CD14-positive monocyte (primary cell): ENCODE data around the gene ANO9. TPM values are rescaled to one million over a fixed set of nuclear protein-coding genes. Genes with fewer than 3 reads are reported as not detected.

Experiments used
- DNase-seq, 3 donors: peaks; one replicate each; pipeline ENCODE4 v3.0.0-alpha.2; 2011 to 2022
- H2AFZ ChIP-seq: 2 replicates; pipeline ENCODE4 v1.6.0; 2012; ENCODE audit warnings: mild to moderate bottlenecking, low read depth, low read length, inconsistent platforms; ENCODE audit not compliant: insufficient read depth, poor library complexity, severe bottlenecking
- H3K27ac ChIP-seq, 2 donors: 1 replicate in 1 of 2; 2 replicates in 1 of 2; pipeline ENCODE4 v1.5.1; 2012 to 2013; ENCODE audit warnings: low read length in 2 of 2, control low read depth in 1 of 2, inconsistent platforms in 1 of 2, low read depth in 1 of 2, mild to moderate bottlenecking in 1 of 2
- H3K27me3 ChIP-seq, 2 donors: one replicate each; pipeline versions ENCODE4 v1.6.0 to v1.6.1; 2011 to 2013; ENCODE audit warnings: low read length in 2 of 2; ENCODE audit not compliant: control insufficient read depth in 2 of 2, insufficient read depth in 2 of 2
- H3K36me3 ChIP-seq, 2 donors: replicated peaks in 1 of 2; 1 replicate in 1 of 2; 2 replicates in 1 of 2; pipeline versions ENCODE4 v1.5.1 to v1.6.1; 2012 to 2013; ENCODE audit warnings: low read length in 2 of 2, control low read depth in 1 of 2, inconsistent platforms in 1 of 2, mild to moderate bottlenecking in 1 of 2; ENCODE audit not compliant: insufficient read depth in 2 of 2, control insufficient read depth in 1 of 2
- H3K4me1 ChIP-seq, 2 donors: 1 replicate in 1 of 2; 2 replicates in 1 of 2; pipeline versions ENCODE4 v1.5.1 to v1.6.1; 2012 to 2013; ENCODE audit warnings: low read length in 2 of 2, control low read depth in 1 of 2, inconsistent platforms in 1 of 2, mild to moderate bottlenecking in 1 of 2, moderate library complexity in 1 of 2; ENCODE audit not compliant: insufficient read depth in 2 of 2, control insufficient read depth in 1 of 2
- H3K4me2 ChIP-seq: replicated peaks from 2 replicates; pipeline ENCODE3; 2012; ENCODE audit warnings: low read length, moderate library complexity, mild to moderate bottlenecking; ENCODE audit not compliant: poor library complexity, severe bottlenecking; ENCODE audit errors: extremely low read depth
- H3K4me3 ChIP-seq, 3 experiments: fragments of 200-600 bp in 1 of 3; sonication (generic) in 1 of 3; replicated peaks in 1 of 3; 1 replicate in 2 of 3; 2 replicates in 1 of 3; pipeline ENCODE4 v1.5.1; 2011 to 2013; ENCODE audit warnings: low read length in 3 of 3, mild to moderate bottlenecking in 3 of 3, control low read depth in 2 of 3, low read depth in 2 of 3, inconsistent platforms in 1 of 3, moderate library complexity in 1 of 3
- H3K79me2 ChIP-seq: 2 replicates; pipeline ENCODE4 v1.6.0; 2012; ENCODE audit warnings: mild to moderate bottlenecking, control low read depth, inconsistent platforms, low read length, moderate library complexity; ENCODE audit not compliant: insufficient read depth
- H3K9ac ChIP-seq: 2 replicates; pipeline ENCODE4 v1.6.0; 2017; ENCODE audit warnings: low read length, mild to moderate bottlenecking; ENCODE audit not compliant: insufficient read depth, poor library complexity, severe bottlenecking
- H3K9me3 ChIP-seq, 2 donors: replicated peaks in 1 of 2; 1 replicate in 1 of 2; 2 replicates in 1 of 2; pipeline versions ENCODE4 v1.5.1 to v1.6.1; 2012 to 2013; ENCODE audit warnings: low read length in 2 of 2, control low read depth in 1 of 2; ENCODE audit not compliant: control insufficient read depth in 1 of 2, insufficient read depth in 1 of 2
- H4K20me1 ChIP-seq: 2 replicates; pipeline ENCODE4 v1.6.0; 2012; ENCODE audit warnings: mild to moderate bottlenecking, low read length, control low read depth, moderate library complexity; ENCODE audit not compliant: insufficient read depth
- H3K27ac Mint-ChIP-seq, 7 donors: one replicate each; pipeline ENCODE4 v1.8.0; 2020; ENCODE audit warnings: mild to moderate bottlenecking in 7 of 7, mixed read lengths in 7 of 7, moderate library complexity in 6 of 7, inconsistent platforms in 2 of 7
- H3K27me3 Mint-ChIP-seq, 3 donors: one replicate each; pipeline ENCODE4 v1.8.0; 2021 to 2022; ENCODE audit warnings: low read depth in 3 of 3, mild to moderate bottlenecking in 3 of 3, mixed read lengths in 3 of 3, moderate library complexity in 3 of 3, inconsistent platforms in 1 of 3
- H3K36me3 Mint-ChIP-seq, 2 donors: one replicate each; pipeline ENCODE4 v1.8.0; 2020; ENCODE audit warnings: mixed read lengths in 2 of 2, inconsistent platforms in 1 of 2, mild to moderate bottlenecking in 1 of 2
- H3K4me1 Mint-ChIP-seq: one replicate; pipeline ENCODE4 v1.8.0; 2020; ENCODE audit warnings: mild to moderate bottlenecking, mixed read lengths
- H3K4me3 Mint-ChIP-seq, 2 donors: one replicate each; pipeline ENCODE4 v1.8.0; 2020; ENCODE audit warnings: mild to moderate bottlenecking in 2 of 2, mixed read lengths in 2 of 2, moderate library complexity in 1 of 2
- H3K9me3 Mint-ChIP-seq, 7 donors: one replicate each; pipeline ENCODE4 v1.8.0; 2020 to 2022; ENCODE audit warnings: mixed read lengths in 7 of 7, mild to moderate bottlenecking in 6 of 7, moderate library complexity in 6 of 7, inconsistent platforms in 2 of 7
- WGBS: methylation state at CpG from one replicate; pipeline ENCODE4 v1.1.5; 2013; ENCODE audit warnings: missing lambda C conversion rate; ENCODE audit not compliant: insufficient coverage; 5-methylcytosine and 5-hydroxymethylcytosine counted together
- intact Hi-C, 2 donors: fragments of 100-400 bp; cut with micrococcal nuclease; formaldehyde crosslinking; loops; one replicate each; pipeline versions ENCODE4 v1.15.0 to v1.15.1; 2023
- polyA plus RNA-seq, 3 donors: library from polyadenylated mRNA; depleted of rRNA in 1 of 3; unstranded in 2 of 3; stranded (reverse) in 1 of 3; fragments of 300-500 nt in 2 of 3; fragments of >200 nt in 1 of 3; fragmentation: Illumina TruSeq in 2 of 3; gene quantifications; 1 replicate in 2 of 3; 2 replicates in 1 of 3; pipeline ENCODE4 v1.2.3, GENCODE V29; 2012 to 2021
- TF ChIP-seq, protein P1 (sequence below): fragments of 200-600 bp; IDR thresholded peaks from one replicate; pipeline ENCODE4 v1.8.0; 2022; ENCODE audit warnings: antibody characterized with exemption, mild to moderate bottlenecking

Gene ANO9
- polyA plus RNA-seq, 3 donors = 0.18 to 0.24 TPM; not detected in 1

DNA sequence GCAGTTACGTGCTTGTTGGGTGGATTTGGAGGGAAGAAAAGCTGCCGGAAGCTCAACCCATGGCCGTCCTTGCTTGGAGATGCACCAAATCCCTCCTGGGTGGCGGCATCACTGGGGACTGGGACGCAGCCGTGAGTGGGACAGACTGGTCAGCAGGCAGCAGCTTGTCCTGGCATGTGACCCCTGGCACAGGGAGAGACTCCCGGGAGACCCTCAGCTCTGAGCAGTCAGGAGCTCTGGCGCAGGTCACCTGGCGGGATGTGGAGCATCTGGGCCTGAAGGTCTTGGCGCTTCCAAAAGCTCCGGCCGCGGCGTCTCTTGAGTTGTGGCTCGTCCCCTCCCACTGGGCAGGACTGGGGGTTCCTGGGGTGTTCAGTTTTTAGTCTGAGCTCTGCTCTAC lies 34.6 kb upstream of the ANO9 start:
- Mint-ChIP-seq H3K4me3 (no peak overlapping the region), H3K27ac (no peak overlapping the region), H3K36me3 (peaks cover 9 to 22% of the 10 kb centered on the region in 2 donors), H3K4me1 (no peaks in the 10 kb centered on the region), H3K27me3 (peaks cover 0 to 2% (median 1%) of the 10 kb centered on the region in 3 donors), H3K9me3 (peaks cover 0 to 8% (median 3%) of the 10 kb centered on the region in 7 donors)
- Histone ChIP-seq H4K20me1 (no peaks in the 10 kb centered on the region), H3K9ac (no peak overlapping the region), H3K4me3 (no peak overlapping the region), H2AFZ (no peak overlapping the region), H3K27me3 (no peaks in the 10 kb centered on the region), H3K36me3 (peaks cover 0 to 4% of the 10 kb centered on the region in 2 donors), H3K27ac (no peak overlapping the region), H3K4me2 (no peak overlapping the region), H3K79me2 (no peaks in the 10 kb centered on the region), H3K9me3 (no peaks in the 10 kb centered on the region), H3K4me1 (no peaks in the 10 kb centered on the region)
- 99% methylated on average over 15 of the region's 15 CpGs for WGBS
- intact Hi-C loops = no loop called here
- no peak for DNase-seq
- TF ChIP-seq, protein P1, sequence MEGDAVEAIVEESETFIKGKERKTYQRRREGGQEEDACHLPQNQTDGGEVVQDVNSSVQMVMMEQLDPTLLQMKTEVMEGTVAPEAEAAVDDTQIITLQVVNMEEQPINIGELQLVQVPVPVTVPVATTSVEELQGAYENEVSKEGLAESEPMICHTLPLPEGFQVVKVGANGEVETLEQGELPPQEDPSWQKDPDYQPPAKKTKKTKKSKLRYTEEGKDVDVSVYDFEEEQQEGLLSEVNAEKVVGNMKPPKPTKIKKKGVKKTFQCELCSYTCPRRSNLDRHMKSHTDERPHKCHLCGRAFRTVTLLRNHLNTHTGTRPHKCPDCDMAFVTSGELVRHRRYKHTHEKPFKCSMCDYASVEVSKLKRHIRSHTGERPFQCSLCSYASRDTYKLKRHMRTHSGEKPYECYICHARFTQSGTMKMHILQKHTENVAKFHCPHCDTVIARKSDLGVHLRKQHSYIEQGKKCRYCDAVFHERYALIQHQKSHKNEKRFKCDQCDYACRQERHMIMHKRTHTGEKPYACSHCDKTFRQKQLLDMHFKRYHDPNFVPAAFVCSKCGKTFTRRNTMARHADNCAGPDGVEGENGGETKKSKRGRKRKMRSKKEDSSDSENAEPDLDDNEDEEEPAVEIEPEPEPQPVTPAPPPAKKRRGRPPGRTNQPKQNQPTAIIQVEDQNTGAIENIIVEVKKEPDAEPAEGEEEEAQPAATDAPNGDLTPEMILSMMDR = no peak

DNA sequence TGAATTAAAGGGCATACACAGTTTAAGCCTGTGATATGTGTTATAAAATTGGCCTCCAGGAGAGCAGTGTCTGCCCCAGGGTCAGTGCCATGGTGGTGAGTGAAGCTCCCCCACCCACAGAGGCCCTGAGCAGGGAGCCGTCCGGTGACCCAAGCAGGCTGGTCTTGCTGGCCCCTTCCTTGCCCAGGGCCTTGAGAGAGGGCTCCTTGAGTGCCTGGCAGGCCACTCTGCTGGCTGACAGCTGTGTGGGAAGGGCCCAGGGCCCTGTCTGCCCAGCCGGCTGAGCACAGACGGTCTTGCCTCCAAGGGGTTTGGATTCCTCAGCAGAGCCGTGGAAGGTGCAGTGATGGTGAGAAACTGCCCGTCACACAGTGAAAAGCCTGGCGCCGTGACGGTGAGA lies 34.1 kb upstream of the ANO9 start:
- DNase-seq = no peak
- Histone ChIP-seq H3K36me3 (peaks cover 0 to 4% of the 10 kb centered on the region in 2 donors), H3K9ac (no peak overlapping the region), H3K4me1 (no peaks in the 10 kb centered on the region), H4K20me1 (no peaks in the 10 kb centered on the region), H3K27ac (no peak overlapping the region), H3K27me3 (no peaks in the 10 kb centered on the region), H2AFZ (no peak overlapping the region), H3K4me2 (no peak overlapping the region), H3K9me3 (no peaks in the 10 kb centered on the region), H3K79me2 (no peaks in the 10 kb centered on the region), H3K4me3 (no peak overlapping the region)
- no peaks in the 10 kb centered on the region for H3K4me1 Mint-ChIP-seq
- TF ChIP-seq, protein P1 = no peak
- peaks cover 7 to 20% of the 10 kb centered on the region in 2 donors for H3K36me3 Mint-ChIP-seq
- H3K9me3 Mint-ChIP-seq = peaks cover 0 to 6% (median 3%) of the 10 kb centered on the region in 7 donors
- peaks cover 0 to 2% (median 1%) of the 10 kb centered on the region in 3 donors for H3K27me3 Mint-ChIP-seq
- 98% methylated on average over 9 of the region's 9 CpGs for WGBS
- H3K27ac Mint-ChIP-seq = no peak overlapping the region
- no peak overlapping the region for H3K4me3 Mint-ChIP-seq
- intact Hi-C loops = no loop called here
